WTC11 (cell line): ENCODE data around the gene NCAM2.

ENCODE experiments used
- CBFB ChIP-seq: sonication (generic); formaldehyde crosslinking; IDR thresholded peaks from 2 replicates; pipeline ENCODE4 v1.8.1; 2022; ENCODE audit warnings: mild to moderate bottlenecking, low read depth, missing genetic modification reagents
- CREB1 ChIP-seq: sonication (generic); formaldehyde crosslinking; IDR thresholded peaks from 2 replicates; pipeline ENCODE4 v1.8.0; 2023; ENCODE audit warnings: mild to moderate bottlenecking, missing genetic modification reagents
- CREM ChIP-seq: sonication (generic); formaldehyde crosslinking; IDR thresholded peaks from 2 replicates; pipeline ENCODE4 v1.8.1; 2022; ENCODE audit warnings: mild to moderate bottlenecking, missing genetic modification reagents, moderate library complexity
- CTCF ChIP-seq: fragments of 200-600 bp; IDR thresholded peaks from 2 replicates; pipeline ENCODE4 v1.8.0; 2022; ENCODE audit warnings: antibody characterized with exemption
- FOXP1 ChIP-seq: sonication (generic); formaldehyde crosslinking; IDR thresholded peaks from 2 replicates; pipeline ENCODE4 v1.8.0; 2022; ENCODE audit warnings: missing genetic modification reagents, mild to moderate bottlenecking, moderate library complexity, borderline replicate concordance
- MAX ChIP-seq: sonication (generic); formaldehyde crosslinking; IDR thresholded peaks from 2 replicates; pipeline ENCODE4 v1.8.0; 2022; ENCODE audit warnings: mild to moderate bottlenecking, missing genetic modification reagents
- RELA ChIP-seq: sonication (generic); formaldehyde crosslinking; IDR thresholded peaks from 2 replicates; pipeline ENCODE4 v1.8.1; 2022; ENCODE audit warnings: missing genetic modification reagents, mild to moderate bottlenecking, borderline replicate concordance
- ZNF121 ChIP-seq: sonication (generic); formaldehyde crosslinking; IDR thresholded peaks from 2 replicates; pipeline ENCODE4 v1.8.0; 2023; ENCODE audit warnings: missing genetic modification reagents
- ZNF232 ChIP-seq: sonication (generic); formaldehyde crosslinking; IDR thresholded peaks from 2 replicates; pipeline ENCODE4 v1.8.0; 2022; ENCODE audit warnings: mild to moderate bottlenecking, missing genetic modification reagents
- ZNF671 ChIP-seq: fragments of 250-450 bp; sonication (Bioruptor Pico); IDR thresholded peaks from 2 replicates; pipeline ENCODE4 v1.8.0; 2021; ENCODE audit warnings: mild to moderate bottlenecking
- TF ChIP-seq, protein P1 (sequence below): sonication (generic); formaldehyde crosslinking; IDR thresholded peaks from 2 replicates; pipeline ENCODE4 v1.8.1; 2023; ENCODE audit warnings: mild to moderate bottlenecking, moderate library complexity, missing genetic modification reagents
- TF ChIP-seq, protein P2 (sequence below): sonication (generic); formaldehyde crosslinking; IDR thresholded peaks from 2 replicates; pipeline ENCODE4 v1.8.0; 2023; ENCODE audit warnings: missing genetic modification reagents, mild to moderate bottlenecking, borderline replicate concordance

DNA sequence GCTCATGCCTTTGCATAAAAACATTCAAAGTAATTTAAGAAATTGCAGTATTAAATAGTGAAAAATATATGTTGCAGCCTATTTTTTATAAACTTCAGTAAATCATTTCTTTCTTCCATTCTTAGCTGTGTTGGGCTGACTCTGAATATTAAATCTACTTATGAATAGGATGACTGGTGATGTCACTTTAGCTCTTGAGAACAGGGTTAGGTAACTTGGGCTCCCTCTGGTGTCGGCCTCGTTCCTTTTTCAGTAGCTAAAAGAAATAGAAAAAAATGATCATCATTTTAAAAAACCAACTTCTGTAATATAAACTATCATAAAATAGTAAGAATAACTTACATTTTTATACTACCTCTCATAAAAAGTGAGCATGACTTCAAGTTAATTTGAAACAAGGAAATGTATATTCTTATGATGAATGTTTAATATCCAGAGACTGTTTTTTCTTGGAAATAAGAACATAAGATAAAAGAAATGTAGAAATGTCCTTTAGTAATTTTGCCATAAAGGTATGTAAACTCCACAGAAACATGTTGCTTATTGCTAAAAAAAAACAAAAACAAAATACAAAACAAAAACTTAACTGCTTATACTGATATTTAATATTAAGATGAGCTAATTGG lies 26.8 kb upstream of the NCAM2 start:
- TF ChIP-seq CBFB (CRISPR knock-in tag) (no peak), MAX (no peak), CTCF (no peak), ZNF121 (no peak), FOXP1 (no peak), CREM (CRISPR knock-in tag) (no peak), RELA (no peak), CREB1 (CRISPR knock-in tag) (no peak), ZNF232 (no peak), ZNF671 (no peak)
- TF ChIP-seq, protein P1, sequence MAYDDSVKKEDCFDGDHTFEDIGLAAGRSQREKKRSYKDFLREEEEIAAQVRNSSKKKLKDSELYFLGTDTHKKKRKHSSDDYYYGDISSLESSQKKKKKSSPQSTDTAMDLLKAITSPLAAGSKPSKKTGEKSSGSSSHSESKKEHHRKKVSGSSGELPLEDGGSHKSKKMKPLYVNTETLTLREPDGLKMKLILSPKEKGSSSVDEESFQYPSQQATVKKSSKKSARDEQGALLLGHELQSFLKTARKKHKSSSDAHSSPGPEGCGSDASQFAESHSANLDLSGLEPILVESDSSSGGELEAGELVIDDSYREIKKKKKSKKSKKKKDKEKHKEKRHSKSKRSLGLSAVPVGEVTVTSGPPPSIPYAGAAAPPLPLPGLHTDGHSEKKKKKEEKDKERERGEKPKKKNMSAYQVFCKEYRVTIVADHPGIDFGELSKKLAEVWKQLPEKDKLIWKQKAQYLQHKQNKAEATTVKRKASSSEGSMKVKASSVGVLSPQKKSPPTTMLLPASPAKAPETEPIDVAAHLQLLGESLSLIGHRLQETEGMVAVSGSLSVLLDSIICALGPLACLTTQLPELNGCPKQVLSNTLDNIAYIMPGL (CRISPR knock-in tag) = no peak
- TF ChIP-seq, protein P2, sequence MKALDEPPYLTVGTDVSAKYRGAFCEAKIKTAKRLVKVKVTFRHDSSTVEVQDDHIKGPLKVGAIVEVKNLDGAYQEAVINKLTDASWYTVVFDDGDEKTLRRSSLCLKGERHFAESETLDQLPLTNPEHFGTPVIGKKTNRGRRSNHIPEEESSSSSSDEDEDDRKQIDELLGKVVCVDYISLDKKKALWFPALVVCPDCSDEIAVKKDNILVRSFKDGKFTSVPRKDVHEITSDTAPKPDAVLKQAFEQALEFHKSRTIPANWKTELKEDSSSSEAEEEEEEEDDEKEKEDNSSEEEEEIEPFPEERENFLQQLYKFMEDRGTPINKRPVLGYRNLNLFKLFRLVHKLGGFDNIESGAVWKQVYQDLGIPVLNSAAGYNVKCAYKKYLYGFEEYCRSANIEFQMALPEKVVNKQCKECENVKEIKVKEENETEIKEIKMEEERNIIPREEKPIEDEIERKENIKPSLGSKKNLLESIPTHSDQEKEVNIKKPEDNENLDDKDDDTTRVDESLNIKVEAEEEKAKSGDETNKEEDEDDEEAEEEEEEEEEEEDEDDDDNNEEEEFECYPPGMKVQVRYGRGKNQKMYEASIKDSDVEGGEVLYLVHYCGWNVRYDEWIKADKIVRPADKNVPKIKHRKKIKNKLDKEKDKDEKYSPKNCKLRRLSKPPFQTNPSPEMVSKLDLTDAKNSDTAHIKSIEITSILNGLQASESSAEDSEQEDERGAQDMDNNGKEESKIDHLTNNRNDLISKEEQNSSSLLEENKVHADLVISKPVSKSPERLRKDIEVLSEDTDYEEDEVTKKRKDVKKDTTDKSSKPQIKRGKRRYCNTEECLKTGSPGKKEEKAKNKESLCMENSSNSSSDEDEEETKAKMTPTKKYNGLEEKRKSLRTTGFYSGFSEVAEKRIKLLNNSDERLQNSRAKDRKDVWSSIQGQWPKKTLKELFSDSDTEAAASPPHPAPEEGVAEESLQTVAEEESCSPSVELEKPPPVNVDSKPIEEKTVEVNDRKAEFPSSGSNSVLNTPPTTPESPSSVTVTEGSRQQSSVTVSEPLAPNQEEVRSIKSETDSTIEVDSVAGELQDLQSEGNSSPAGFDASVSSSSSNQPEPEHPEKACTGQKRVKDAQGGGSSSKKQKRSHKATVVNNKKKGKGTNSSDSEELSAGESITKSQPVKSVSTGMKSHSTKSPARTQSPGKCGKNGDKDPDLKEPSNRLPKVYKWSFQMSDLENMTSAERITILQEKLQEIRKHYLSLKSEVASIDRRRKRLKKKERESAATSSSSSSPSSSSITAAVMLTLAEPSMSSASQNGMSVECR (CRISPR knock-in tag) = no peak
